Kidney (tissue), 14 donors: ENCODE results near the gene CPT1B. TPM values are rescaled to one million over a fixed set of nuclear protein-coding genes. Genes with fewer than 3 reads are reported as not detected.

ENCODE experiments used
- DNase-seq, 5 donors: peaks; one replicate each; pipeline ENCODE4 v3.0.0-alpha.2; 2013 to 2020
- FAIRE-seq: peaks from 2 replicates; lab custom pipeline; 2012; peaks lifted over from hg19 to GRCh38; lab: Jason Lieb, UNC
- H3K27ac ChIP-seq, 2 donors: one replicate each; pipeline ENCODE4 v1.7.0; 2013; ENCODE audit warnings: low read depth in 2 of 2, low read length in 2 of 2, inconsistent platforms in 1 of 2
- H3K27me3 ChIP-seq: one replicate; pipeline ENCODE4 v1.7.1; 2013; ENCODE audit warnings: low read length, inconsistent platforms; ENCODE audit not compliant: control insufficient read depth, insufficient read depth
- H3K36me3 ChIP-seq, 3 donors: one replicate each; pipeline versions ENCODE4 v1.7.0 to v1.7.1; 2013; ENCODE audit warnings: low read length in 3 of 3, control low read depth in 1 of 3, inconsistent platforms in 1 of 3; ENCODE audit not compliant: insufficient read depth in 3 of 3, control insufficient read depth in 2 of 3
- H3K4me1 ChIP-seq, 3 donors: one replicate each; pipeline versions ENCODE4 v1.7.0 to v1.7.1; 2013; ENCODE audit warnings: low read length in 3 of 3, inconsistent platforms in 1 of 3, low read depth in 1 of 3; ENCODE audit not compliant: control insufficient read depth in 2 of 3, insufficient read depth in 2 of 3
- H3K4me3 ChIP-seq, 3 donors: one replicate each; pipeline versions ENCODE4 v1.7.0 to v1.8.1; 2013; ENCODE audit warnings: low read length in 3 of 3, control low read depth in 1 of 3, inconsistent platforms in 1 of 3
- H3K9ac ChIP-seq, 3 donors: one replicate each; pipeline versions ENCODE4 v1.7.0 to v1.7.1; 2013; ENCODE audit warnings: low read length in 3 of 3, control low read depth in 1 of 3, inconsistent platforms in 1 of 3
- H3K9me3 ChIP-seq, 3 donors: one replicate each; pipeline versions ENCODE4 v1.7.0 to v1.7.1; 2013; ENCODE audit warnings: low read length in 3 of 3, control low read depth in 1 of 3, inconsistent platforms in 1 of 3; ENCODE audit not compliant: control insufficient read depth in 2 of 3, insufficient read depth in 1 of 3
- CTCF ChIP-seq: IDR thresholded peaks from 3 replicates; pipeline ENCODE4 v1.5.1; 2012; ENCODE audit warnings: mild to moderate bottlenecking, moderate library complexity, borderline replicate concordance; ENCODE audit not compliant: insufficient read depth; ENCODE audit errors: extremely low read depth
- intact Hi-C: fragments of 100-400 bp; cut with DNase I; formaldehyde crosslinking; loops from one replicate; pipeline ENCODE4 v1.11.1; 2022
- polyA plus RNA-seq: library from polyadenylated mRNA; stranded (reverse); fragments of 350-450 nt; fragmentation: Illumina TruSeq; extraction: RNeasy Lipid Tissue Mini Kit (QIAGEN cat#74804); gene quantifications from one replicate; pipeline ENCODE4 v1.2.3, GENCODE V29; 2014; ENCODE audit warnings: low read depth, low replicate concordance; ENCODE audit not compliant: insufficient read depth
- total RNA-seq: library from RNA; stranded (reverse); fragmentation: NEBNext Ultra II Directional; extraction: Animal tissue kit (Norgen Biotek cat#: 25700); gene quantifications from one replicate; pipeline ENCODE4 v1.2.1, GENCODE V29; 2021
- donor health status: control.
- donor health status: control.
- donor health status: control.
- donor health status: control.
- donor health status: control.
- donor health status: DM: yes; HTN: yes; CAD: no.
- donor health status: Normal renal cell carcinoma (clear cell type).

Gene CPT1B
- total and polyA plus RNA-seq, 2 donors from 2014 or later = 20.6 to 34.3 TPM

- FAIRE-seq = no peak
- no peak for DNase-seq
- intact Hi-C loops = no loop called here
These were observed 3.1 kb upstream of the CPT1B start for GRCh38 chr22:50581031-50581949.

GRCh38 chr22:50579752-50580151 lies 1.5 kb upstream of the CPT1B start:
- FAIRE-seq (no peak), DNase-seq (no peak)
- H3K27me3 ChIP-seq = no peaks in the 10 kb centered on the region
- intact Hi-C loops = no loop called here
- no peak for TF ChIP-seq CTCF
- no peak overlapping the region for H3K9ac ChIP-seq
- H3K4me3 ChIP-seq = no peak overlapping the region
- no peaks in the 10 kb centered on the region for H3K9me3 ChIP-seq
- peaks cover 0 to 21% (median 0%) of the 10 kb centered on the region in 3 donors for H3K4me1 ChIP-seq
- H3K27ac ChIP-seq = no peak overlapping the region
- peaks cover 0 to 4% (median 0%) of the 10 kb centered on the region in 3 donors for H3K36me3 ChIP-seq

More at GRCh38 chr22:50581031-50581949, 3.1 kb upstream of the CPT1B start:
- peak overlapping the region in 1 of 2 donors; percentile 57 for H3K27ac ChIP-seq
- peak overlapping the region; percentile 65 to 83 (median 83) for H3K4me3 ChIP-seq
- no peaks in the 10 kb centered on the region for H3K27me3 ChIP-seq
- peaks cover 0 to 4% (median 0%) of the 10 kb centered on the region in 3 donors for H3K36me3 ChIP-seq
- H3K4me1 ChIP-seq = peaks cover 0 to 21% (median 0%) of the 10 kb centered on the region in 3 donors
- H3K9me3 ChIP-seq = no peaks in the 10 kb centered on the region
- peak overlapping the region in 2 of 3 donors; percentile 75 to 93 for H3K9ac ChIP-seq
- TF ChIP-seq CTCF = no peak

- TF ChIP-seq CTCF = no peak
- intact Hi-C loops = no loop called here
- DNase-seq = no peak
- H3K9me3 ChIP-seq = no peaks in the 10 kb centered on the region
- H3K4me3 ChIP-seq = no peak overlapping the region
- peak overlapping the region; percentile 1 to 65 for H3K27ac ChIP-seq
- peaks cover 0 to 21% (median 0%) of the 10 kb centered on the region in 3 donors for H3K4me1 ChIP-seq
- no peaks in the 10 kb centered on the region for H3K27me3 ChIP-seq
- H3K9ac ChIP-seq = peak overlapping the region in 1 of 3 donors; percentile 4
- FAIRE-seq = no peak
- H3K36me3 ChIP-seq = peaks cover 0 to 4% (median 0%) of the 10 kb centered on the region in 3 donors
These were observed 616 bp upstream of the CPT1B start for GRCh38 chr22:50578776-50579310.
